ENCODE results near the gene TRIM65. TPM values are rescaled to one million over a fixed set of nuclear protein-coding genes. Genes with fewer than 3 reads are reported as not detected.

TRIM65 gene
- total and polyA plus RNA-seq, 2 of the 13 experiments (the other 11 are each of a cell fraction or from before 2014, with no cell fraction given): 10.3 to 22.4 TPM

DNA sequence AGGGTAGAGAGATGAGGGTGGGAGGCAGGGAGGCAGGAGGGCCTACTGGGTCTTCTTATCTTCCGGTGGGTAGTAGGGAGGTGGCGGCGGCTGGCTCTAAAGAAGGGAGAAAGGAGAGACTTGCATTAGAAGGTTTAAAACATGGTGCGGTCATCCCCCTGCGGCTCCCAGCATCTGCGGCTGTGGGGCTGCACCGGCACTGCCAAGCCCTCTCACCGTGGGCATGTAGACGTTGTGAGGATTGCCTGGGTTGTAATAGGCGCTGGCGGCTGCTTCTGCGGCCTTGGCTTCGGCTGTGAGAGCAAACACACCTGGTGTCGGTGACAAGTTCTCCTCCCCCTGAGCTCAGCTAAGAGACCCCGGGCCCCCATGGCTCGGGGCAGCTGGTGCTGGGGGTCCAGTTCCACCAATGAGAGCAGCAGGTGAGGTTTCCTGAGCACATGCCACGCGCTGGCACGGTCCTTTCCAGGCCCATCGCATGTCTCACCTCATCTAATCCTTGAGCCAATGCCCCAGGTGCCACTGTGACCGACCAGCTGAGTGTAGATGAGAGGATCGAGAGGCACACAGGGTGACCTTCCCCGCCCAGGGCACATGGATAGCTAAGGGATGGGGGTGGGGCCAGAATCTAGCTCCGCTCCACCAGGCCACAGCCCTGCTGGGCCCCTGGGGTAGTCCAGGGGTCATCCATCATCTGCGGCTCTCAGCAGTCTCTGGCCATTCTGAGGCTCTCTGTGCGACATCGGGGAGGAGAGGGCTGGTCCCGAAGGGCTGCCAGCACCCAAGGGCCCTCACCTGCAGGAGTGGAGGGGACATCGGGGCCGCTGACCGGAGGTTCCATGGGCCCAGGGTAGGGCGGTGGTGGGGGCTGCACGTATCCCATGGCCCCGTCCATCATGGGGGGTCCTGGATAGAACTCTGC, 49.8 kb downstream of the TRIM65 start (continued):
- TF ChIP-seq, protein P1, sequence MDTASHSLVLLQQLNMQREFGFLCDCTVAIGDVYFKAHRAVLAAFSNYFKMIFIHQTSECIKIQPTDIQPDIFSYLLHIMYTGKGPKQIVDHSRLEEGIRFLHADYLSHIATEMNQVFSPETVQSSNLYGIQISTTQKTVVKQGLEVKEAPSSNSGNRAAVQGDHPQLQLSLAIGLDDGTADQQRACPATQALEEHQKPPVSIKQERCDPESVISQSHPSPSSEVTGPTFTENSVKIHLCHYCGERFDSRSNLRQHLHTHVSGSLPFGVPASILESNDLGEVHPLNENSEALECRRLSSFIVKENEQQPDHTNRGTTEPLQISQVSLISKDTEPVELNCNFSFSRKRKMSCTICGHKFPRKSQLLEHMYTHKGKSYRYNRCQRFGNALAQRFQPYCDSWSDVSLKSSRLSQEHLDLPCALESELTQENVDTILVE (CRISPR knock-in tag; IDR thresholded peaks at IDR 0.05): 0 out of 2 replicates have a peak, but pooled peaks have one; percentile 44
- TF ChIP-seq ZKSCAN1 (IDR thresholded peaks at IDR 0.05; ENCODE audit: low read length) (0 out of 2 replicates have a peak, but pooled peaks have one; percentile 9), TP53 (CRISPR knock-in tag; conservative IDR thresholded peaks at IDR 0.05) (no peak), ZNF879 (CRISPR knock-in tag; IDR thresholded peaks at IDR 0.05) (no peak), GABPA (IDR thresholded peaks at IDR 0.05; ENCODE audit: low read depth, low read length) (no peak), GABPA (CRISPR knock-in tag; IDR thresholded peaks at IDR 0.05; ENCODE audit: low read depth) (no peak), SCMH1 (CRISPR knock-in tag; IDR thresholded peaks at IDR 0.05; ENCODE audit: borderline replicate concordance) (no peak), ZBTB1 (CRISPR knock-in tag; IDR thresholded peaks at IDR 0.05; ENCODE audit: borderline replicate concordance) (no peak), KMT2B (CRISPR knock-in tag; IDR thresholded peaks at IDR 0.05) (no peak; the same call in none of the 2 replicates), ZNF207 (IDR thresholded peaks at IDR 0.05; ENCODE audit: borderline replicate concordance) (no peak), KLF13 (CRISPR knock-in tag; IDR thresholded peaks at IDR 0.05) (no peak; the same call in 1 of the 2 replicates), ZFX (CRISPR knock-in tag; IDR thresholded peaks at IDR 0.05; ENCODE audit: low read depth) (peak; percentile 90), JARID2 (CRISPR knock-in tag; IDR thresholded peaks at IDR 0.05; ENCODE audit: insufficient replicate concordance) (no peak), ZNF564 (CRISPR knock-in tag; IDR thresholded peaks at IDR 0.05) (no peak; the same call in none of the 2 replicates)
- TF ChIP-seq, protein P2, sequence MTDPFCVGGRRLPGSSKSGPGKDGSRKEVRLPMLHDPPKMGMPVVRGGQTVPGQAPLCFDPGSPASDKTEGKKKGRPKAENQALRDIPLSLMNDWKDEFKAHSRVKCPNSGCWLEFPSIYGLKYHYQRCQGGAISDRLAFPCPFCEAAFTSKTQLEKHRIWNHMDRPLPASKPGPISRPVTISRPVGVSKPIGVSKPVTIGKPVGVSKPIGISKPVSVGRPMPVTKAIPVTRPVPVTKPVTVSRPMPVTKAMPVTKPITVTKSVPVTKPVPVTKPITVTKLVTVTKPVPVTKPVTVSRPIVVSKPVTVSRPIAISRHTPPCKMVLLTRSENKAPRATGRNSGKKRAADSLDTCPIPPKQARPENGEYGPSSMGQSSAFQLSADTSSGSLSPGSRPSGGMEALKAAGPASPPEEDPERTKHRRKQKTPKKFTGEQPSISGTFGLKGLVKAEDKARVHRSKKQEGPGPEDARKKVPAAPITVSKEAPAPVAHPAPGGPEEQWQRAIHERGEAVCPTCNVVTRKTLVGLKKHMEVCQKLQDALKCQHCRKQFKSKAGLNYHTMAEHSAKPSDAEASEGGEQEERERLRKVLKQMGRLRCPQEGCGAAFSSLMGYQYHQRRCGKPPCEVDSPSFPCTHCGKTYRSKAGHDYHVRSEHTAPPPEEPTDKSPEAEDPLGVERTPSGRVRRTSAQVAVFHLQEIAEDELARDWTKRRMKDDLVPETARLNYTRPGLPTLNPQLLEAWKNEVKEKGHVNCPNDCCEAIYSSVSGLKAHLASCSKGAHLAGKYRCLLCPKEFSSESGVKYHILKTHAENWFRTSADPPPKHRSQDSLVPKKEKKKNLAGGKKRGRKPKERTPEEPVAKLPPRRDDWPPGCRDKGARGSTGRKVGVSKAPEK (CRISPR knock-in tag; IDR thresholded peaks at IDR 0.05; ENCODE audit: borderline replicate concordance): no peak
- TF ChIP-seq, protein P3, sequence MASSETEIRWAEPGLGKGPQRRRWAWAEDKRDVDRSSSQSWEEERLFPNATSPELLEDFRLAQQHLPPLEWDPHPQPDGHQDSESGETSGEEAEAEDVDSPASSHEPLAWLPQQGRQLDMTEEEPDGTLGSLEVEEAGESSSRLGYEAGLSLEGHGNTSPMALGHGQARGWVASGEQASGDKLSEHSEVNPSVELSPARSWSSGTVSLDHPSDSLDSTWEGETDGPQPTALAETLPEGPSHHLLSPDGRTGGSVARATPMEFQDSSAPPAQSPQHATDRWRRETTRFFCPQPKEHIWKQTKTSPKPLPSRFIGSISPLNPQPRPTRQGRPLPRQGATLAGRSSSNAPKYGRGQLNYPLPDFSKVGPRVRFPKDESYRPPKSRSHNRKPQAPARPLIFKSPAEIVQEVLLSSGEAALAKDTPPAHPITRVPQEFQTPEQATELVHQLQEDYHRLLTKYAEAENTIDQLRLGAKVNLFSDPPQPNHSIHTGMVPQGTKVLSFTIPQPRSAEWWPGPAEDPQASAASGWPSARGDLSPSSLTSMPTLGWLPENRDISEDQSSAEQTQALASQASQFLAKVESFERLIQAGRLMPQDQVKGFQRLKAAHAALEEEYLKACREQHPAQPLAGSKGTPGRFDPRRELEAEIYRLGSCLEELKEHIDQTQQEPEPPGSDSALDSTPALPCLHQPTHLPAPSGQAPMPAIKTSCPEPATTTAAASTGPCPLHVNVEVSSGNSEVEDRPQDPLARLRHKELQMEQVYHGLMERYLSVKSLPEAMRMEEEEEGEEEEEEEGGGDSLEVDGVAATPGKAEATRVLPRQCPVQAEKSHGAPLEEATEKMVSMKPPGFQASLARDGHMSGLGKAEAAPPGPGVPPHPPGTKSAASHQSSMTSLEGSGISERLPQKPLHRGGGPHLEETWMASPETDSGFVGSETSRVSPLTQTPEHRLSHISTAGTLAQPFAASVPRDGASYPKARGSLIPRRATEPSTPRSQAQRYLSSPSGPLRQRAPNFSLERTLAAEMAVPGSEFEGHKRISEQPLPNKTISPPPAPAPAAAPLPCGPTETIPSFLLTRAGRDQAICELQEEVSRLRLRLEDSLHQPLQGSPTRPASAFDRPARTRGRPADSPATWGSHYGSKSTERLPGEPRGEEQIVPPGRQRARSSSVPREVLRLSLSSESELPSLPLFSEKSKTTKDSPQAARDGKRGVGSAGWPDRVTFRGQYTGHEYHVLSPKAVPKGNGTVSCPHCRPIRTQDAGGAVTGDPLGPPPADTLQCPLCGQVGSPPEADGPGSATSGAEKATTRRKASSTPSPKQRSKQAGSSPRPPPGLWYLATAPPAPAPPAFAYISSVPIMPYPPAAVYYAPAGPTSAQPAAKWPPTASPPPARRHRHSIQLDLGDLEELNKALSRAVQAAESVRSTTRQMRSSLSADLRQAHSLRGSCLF (CRISPR knock-in tag; IDR thresholded peaks at IDR 0.05; ENCODE audit: borderline replicate concordance): no peak
- TF ChIP-seq, protein P4, sequence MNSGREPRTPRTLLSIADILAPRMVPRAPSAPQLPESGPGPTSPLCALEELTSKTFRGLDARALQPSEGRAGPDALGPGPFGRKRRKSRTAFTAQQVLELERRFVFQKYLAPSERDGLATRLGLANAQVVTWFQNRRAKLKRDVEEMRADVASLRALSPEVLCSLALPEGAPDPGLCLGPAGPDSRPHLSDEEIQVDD (CRISPR knock-in tag; IDR thresholded peaks at IDR 0.05; ENCODE audit: borderline replicate concordance): peak; percentile 91; the same call in 1 of the 2 replicates
- TF ChIP-seq, protein P5, sequence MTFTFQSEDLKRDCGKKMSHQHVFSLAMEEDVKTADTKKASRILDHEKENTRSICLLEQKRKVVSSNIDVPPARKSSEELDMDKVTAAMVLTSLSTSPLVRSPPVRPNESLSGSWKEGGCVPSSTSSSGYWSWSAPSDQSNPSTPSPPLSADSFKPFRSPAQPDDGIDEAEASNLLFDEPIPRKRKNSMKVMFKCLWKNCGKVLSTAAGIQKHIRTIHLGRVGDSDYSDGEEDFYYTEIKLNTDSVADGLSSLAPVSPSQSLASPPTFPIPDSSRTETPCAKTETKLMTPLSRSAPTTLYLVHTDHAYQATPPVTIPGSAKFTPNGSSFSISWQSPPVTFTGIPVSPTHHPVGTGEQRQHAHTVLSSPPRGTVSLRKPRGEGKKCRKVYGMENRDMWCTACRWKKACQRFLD (CRISPR knock-in tag; IDR thresholded peaks at IDR 0.05; ENCODE audit: borderline replicate concordance): peak; percentile 89; the same call in 1 of the 2 replicates

All from HepG2 (cell line).